Activated naive CD8-positive, alpha-beta T cell (primary cell): ENCODE measurements around the gene ADCK2.
"Not testable (repeated sequence)": the region's sequence is repeated elsewhere in the genome, so short reads cannot be mapped to it uniquely, and the experiment has no call there.

Experiments
- H3K27ac Mint-ChIP-seq: one replicate; pipeline ENCODE4 v1.8.0; 2021; ENCODE audit warnings: mixed read lengths
- H3K27me3 Mint-ChIP-seq: one replicate; pipeline ENCODE4 v1.8.0; 2021; ENCODE audit warnings: mixed read lengths
- H3K36me3 Mint-ChIP-seq: one replicate; pipeline ENCODE4 v1.8.0; 2021; ENCODE audit warnings: mixed read lengths
- H3K4me1 Mint-ChIP-seq: one replicate; pipeline ENCODE4 v1.8.0; 2021; ENCODE audit warnings: low read depth, mixed read lengths
- H3K4me3 Mint-ChIP-seq: one replicate; pipeline ENCODE4 v1.8.0; 2021; ENCODE audit warnings: mild to moderate bottlenecking, mixed read lengths
- H3K9me3 Mint-ChIP-seq: one replicate; pipeline ENCODE4 v1.8.0; 2021; ENCODE audit warnings: low read depth, mixed read lengths

Gene ADCK2

DNA sequence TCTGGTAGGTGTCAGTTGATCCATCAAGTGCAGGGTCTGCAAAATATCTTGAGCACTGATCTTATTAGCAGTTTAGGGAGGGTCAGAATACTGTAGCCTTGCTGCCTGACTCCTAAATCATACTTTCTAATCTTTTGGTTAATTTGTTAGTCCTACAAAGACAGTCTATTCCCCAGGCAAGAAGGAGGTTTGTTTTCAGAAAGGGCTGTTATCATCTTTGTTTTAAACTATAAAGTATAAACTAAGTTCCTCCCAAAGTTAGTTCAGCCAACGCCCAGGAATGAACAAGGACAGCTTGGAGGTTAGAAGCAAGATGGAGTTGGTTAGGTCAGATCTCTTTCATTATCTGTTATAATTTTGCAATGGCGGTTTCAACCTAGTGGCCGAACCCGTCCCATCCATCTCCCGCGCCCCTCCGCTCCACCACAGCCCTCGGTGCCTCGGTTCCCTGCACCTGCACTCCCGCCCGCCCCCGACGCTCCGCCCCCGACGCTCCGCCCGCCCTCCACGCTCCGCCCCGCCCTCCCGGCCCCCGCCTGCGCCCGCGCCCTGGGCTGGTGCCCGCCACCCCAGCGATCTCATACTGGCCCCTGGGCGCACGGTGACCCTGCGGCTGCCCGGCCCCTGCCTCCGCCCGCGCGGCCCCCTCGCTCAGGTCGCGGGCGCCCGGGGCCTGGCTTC, at the start of gene ADCK2:
TSS of gene ADCK2 (plus strand) at position 564 of the 681 bp plus-strand sequence. CDS start 386 bp downstream, outside the sequence.
- no peaks in the 10 kb centered on the region for H3K27me3 Mint-ChIP-seq
- peak within 1 kb of the TSS; percentile 83 for H3K27ac Mint-ChIP-seq
- H3K4me1 Mint-ChIP-seq: peaks cover 33% of the 10 kb centered on the region
- no peaks in the 10 kb centered on the region for H3K36me3 Mint-ChIP-seq
- peak within 1 kb of the TSS; percentile 90 for H3K4me3 Mint-ChIP-seq
- H3K9me3 Mint-ChIP-seq: no peaks in the 10 kb centered on the region

DNA sequence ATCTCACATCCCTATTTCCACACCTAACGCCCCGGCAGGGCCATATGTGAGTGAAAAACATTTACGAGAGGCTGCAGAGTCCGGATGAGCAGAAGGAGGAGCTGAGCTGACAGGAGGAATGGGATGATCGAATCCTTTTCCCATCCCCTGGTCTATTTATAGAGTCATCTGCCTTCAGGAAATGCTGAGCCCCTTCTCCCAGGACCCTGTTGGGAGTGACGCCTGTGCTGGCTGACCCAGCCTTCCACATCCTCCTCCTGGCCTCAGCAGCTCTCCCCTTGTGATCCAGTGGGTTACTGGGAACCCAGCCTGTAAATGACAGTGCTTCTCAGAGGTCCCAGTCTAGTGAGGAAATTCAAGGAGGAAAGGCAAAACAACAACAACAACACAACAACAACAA, 48.8 kb upstream of the ADCK2 start:
- no peaks in the 10 kb centered on the region for H3K36me3 Mint-ChIP-seq
- no peaks in the 10 kb centered on the region for H3K9me3 Mint-ChIP-seq
- H3K4me1 Mint-ChIP-seq: no peaks in the 10 kb centered on the region
- no peak overlapping the region for H3K4me3 Mint-ChIP-seq
- H3K27ac Mint-ChIP-seq: no peak overlapping the region
- H3K27me3 Mint-ChIP-seq: no peaks in the 10 kb centered on the region

GRCh38 chr7:140624392-140625191, 48.2 kb upstream of the ADCK2 start:
- H3K4me1 Mint-ChIP-seq: no peaks in the 10 kb centered on the region
- no peaks in the 10 kb centered on the region for H3K9me3 Mint-ChIP-seq
- H3K27me3 Mint-ChIP-seq: no peaks in the 10 kb centered on the region
- H3K27ac Mint-ChIP-seq: no peak overlapping the region
- no peaks in the 10 kb centered on the region for H3K36me3 Mint-ChIP-seq
- H3K4me3 Mint-ChIP-seq: no peak overlapping the region

DNA sequence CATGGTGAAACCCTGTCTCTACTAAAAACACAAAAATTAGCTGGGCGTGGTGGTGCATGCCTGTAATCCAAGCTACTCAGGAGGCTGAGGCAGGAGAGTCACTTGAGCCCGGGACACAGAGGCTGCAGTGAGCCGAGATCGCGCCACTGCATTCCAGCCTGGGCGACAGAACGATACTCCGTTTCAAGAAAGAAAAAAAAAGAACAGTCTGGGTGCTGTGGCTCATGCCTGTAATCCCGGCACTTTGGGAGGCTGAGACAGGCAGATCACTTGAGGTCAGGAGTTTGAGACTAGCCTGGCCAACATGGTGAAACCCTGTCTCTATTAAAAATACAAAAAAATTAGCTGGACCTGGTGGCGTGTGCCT, 47.6 kb upstream of the ADCK2 start:
- H3K27ac Mint-ChIP-seq, H3K4me1 Mint-ChIP-seq, H3K9me3 Mint-ChIP-seq, H3K36me3 Mint-ChIP-seq, H3K4me3 Mint-ChIP-seq, H3K27me3 Mint-ChIP-seq: not testable (repeated sequence)

- H3K4me3 Mint-ChIP-seq: no peak overlapping the region
- H3K36me3 Mint-ChIP-seq: no peaks in the 10 kb centered on the region
- no peak overlapping the region for H3K27ac Mint-ChIP-seq
- no peaks in the 10 kb centered on the region for H3K9me3 Mint-ChIP-seq
- no peaks in the 10 kb centered on the region for H3K27me3 Mint-ChIP-seq
- no peaks in the 10 kb centered on the region for H3K4me1 Mint-ChIP-seq
These were observed 46.6 kb upstream of the ADCK2 start for GRCh38 chr7:140625908-140626868.

GRCh38 chr7:140631021-140631420, 41.7 kb upstream of the ADCK2 start:
- peaks cover 8% of the 10 kb centered on the region for H3K27me3 Mint-ChIP-seq
- H3K36me3 Mint-ChIP-seq: no peaks in the 10 kb centered on the region
- H3K4me3 Mint-ChIP-seq: no peak overlapping the region
- no peak overlapping the region for H3K27ac Mint-ChIP-seq
- H3K4me1 Mint-ChIP-seq: no peaks in the 10 kb centered on the region
- H3K9me3 Mint-ChIP-seq: no peaks in the 10 kb centered on the region

DNA sequence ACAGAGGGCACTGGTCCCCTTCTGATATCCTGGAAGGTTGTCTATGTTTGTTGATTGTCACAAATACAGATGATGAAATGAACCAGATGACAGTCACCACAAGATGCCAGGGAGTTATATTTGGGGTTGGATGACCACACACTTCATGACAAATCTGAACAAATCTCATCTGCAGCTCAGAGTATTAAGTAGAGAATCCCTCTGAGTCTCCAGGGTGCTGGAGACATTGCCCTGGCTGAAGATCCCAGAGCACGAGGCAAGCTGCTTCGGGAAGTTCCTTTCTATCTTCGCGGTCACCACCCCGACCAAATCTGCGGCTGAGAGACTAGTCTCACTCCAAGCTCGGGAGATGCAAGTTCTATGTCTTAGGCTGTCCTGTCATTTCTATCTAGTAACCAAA, 41.1 kb upstream of the ADCK2 start:
- no peaks in the 10 kb centered on the region for H3K9me3 Mint-ChIP-seq
- H3K4me1 Mint-ChIP-seq: no peaks in the 10 kb centered on the region
- H3K36me3 Mint-ChIP-seq: no peaks in the 10 kb centered on the region
- H3K4me3 Mint-ChIP-seq: no peak overlapping the region
- H3K27me3 Mint-ChIP-seq: peaks cover 9% of the 10 kb centered on the region
- H3K27ac Mint-ChIP-seq: no peak overlapping the region

DNA sequence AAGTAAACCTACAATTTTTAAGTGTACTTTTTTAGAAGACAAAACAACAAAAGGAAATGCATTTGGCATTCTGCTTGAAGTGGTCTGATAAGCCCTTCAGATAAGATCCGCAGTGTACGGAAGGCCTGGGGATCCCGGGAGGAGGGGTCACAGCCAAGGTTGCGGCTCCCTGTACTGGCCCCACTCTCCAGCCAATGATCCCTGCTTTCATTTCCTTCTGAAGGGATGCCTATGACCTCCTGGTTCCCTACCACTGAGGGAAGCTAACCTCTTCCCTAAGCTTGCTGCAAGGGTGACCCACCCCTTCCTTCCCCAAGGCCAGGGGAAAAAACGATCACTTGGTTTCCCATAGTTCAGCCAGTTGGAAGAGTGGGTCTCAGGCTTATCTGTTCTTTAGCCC, 37.4 kb upstream of the ADCK2 start:
- H3K9me3 Mint-ChIP-seq: no peaks in the 10 kb centered on the region
- no peak overlapping the region for H3K4me3 Mint-ChIP-seq
- peaks cover 8% of the 10 kb centered on the region for H3K4me1 Mint-ChIP-seq

DNA sequence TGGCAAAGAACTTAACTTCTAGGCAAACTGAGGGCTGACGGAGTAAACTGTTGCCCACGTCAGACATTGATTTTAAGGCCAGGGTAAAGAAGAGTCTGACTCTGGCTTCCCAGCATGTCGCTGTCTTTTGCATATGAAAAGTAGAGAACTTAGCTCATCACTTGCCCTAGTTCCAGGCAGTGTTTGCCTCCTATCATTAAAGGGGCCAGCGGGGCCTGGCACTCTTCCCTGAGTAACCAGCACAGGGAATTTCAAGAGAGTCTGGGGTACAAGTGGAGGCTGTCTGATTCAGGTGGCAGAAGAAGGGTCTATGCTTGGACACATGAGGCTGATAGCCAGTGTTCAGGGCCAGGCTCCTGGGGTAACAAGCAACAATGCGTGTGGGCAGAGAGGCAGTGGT, 36.9 kb upstream of the ADCK2 start:
- Mint-ChIP-seq H3K27me3 (peaks cover 29% of the 10 kb centered on the region), H3K4me3 (no peak overlapping the region)

More for the DNA sequence above, 37.4 kb upstream of the ADCK2 start:
- H3K27ac Mint-ChIP-seq: no peak overlapping the region
- H3K36me3 Mint-ChIP-seq: no peaks in the 10 kb centered on the region
- peaks cover 29% of the 10 kb centered on the region for H3K27me3 Mint-ChIP-seq

DNA sequence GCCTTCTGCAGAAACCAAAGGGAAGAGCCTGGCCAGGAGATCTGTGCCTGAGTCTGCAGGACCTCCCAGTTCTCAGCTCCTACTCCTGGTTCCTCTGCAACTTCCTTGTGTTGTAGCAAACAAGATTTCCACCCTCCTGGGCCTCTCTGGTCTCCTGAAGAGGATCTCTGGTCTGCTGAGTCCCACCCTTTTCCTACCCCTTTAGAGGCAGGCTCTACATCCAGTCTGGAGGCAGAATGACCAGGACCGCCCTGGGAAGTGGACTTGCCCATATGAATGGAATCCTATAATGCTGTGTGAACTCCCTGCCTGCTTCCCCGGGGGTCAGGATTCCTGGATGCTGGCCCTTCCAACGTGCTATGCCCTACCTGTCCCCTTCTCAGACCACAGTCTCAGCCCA, 35.3 kb upstream of the ADCK2 start:
- no peak overlapping the region for H3K4me3 Mint-ChIP-seq
- H3K27me3 Mint-ChIP-seq: peaks cover 37% of the 10 kb centered on the region
- no peaks in the 10 kb centered on the region for H3K36me3 Mint-ChIP-seq
- peaks cover 16% of the 10 kb centered on the region for H3K4me1 Mint-ChIP-seq
- H3K9me3 Mint-ChIP-seq: no peaks in the 10 kb centered on the region
- H3K27ac Mint-ChIP-seq: no peak overlapping the region

More for the DNA sequence above, 36.9 kb upstream of the ADCK2 start:
- H3K36me3 Mint-ChIP-seq: no peaks in the 10 kb centered on the region
- peaks cover 8% of the 10 kb centered on the region for H3K4me1 Mint-ChIP-seq
- H3K27ac Mint-ChIP-seq: no peak overlapping the region
- no peaks in the 10 kb centered on the region for H3K9me3 Mint-ChIP-seq

- H3K27ac Mint-ChIP-seq: no peak overlapping the region
- no peak overlapping the region for H3K4me3 Mint-ChIP-seq
- H3K36me3 Mint-ChIP-seq: no peaks in the 10 kb centered on the region
- H3K4me1 Mint-ChIP-seq: peaks cover 16% of the 10 kb centered on the region
- H3K9me3 Mint-ChIP-seq: no peaks in the 10 kb centered on the region
- H3K27me3 Mint-ChIP-seq: peaks cover 36% of the 10 kb centered on the region
These were observed 34.5 kb upstream of the ADCK2 start for GRCh38 chr7:140638173-140638791.

- Mint-ChIP-seq H3K9me3 (no peaks in the 10 kb centered on the region), H3K27ac (no peak overlapping the region), H3K4me1 (peaks cover 16% of the 10 kb centered on the region), H3K27me3 (peaks cover 35% of the 10 kb centered on the region), H3K36me3 (no peaks in the 10 kb centered on the region), H3K4me3 (peak overlapping the region; percentile 90)
These were observed 33.2 kb upstream of the ADCK2 start for GRCh38 chr7:140639366-140640053.

DNA sequence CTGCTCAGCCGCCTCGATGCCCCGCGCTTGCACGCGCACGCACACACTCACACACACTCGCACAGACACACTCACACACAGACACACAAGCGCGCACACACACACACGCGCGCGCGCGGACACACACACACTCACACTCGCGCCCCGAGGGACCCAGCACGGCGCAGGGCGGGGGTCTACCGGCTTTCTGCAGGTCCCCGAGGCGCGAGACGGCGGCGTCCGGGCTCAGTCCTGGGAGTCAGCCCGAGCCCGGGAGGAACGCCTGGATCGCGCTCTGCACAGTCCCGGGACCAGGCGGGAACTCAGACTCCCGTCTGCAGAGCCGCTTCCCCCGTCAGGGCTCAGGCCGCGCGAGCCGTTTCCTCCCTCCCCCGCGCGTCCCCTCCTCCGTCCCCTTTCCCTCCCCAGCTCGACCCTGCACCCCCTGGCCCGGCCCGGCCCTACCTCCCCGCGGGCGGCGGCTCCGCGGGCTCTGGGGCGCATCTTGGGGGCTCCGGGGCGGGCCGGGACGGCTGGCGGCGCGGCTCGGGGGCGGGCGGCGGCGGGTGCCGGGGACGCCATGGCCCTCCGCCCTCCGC, 32.6 kb upstream of the ADCK2 start:
- H3K4me1 Mint-ChIP-seq: peaks cover 16% of the 10 kb centered on the region
- H3K9me3 Mint-ChIP-seq: no peaks in the 10 kb centered on the region
- H3K4me3 Mint-ChIP-seq: peak overlapping the region; percentile 90
- H3K36me3 Mint-ChIP-seq: no peaks in the 10 kb centered on the region
- H3K27ac Mint-ChIP-seq: no peak overlapping the region
- peaks cover 35% of the 10 kb centered on the region for H3K27me3 Mint-ChIP-seq
